Left colon (tissue), 2 donors: ENCODE results near the gene FBXO8. TPM values are rescaled to one million over a fixed set of nuclear protein-coding genes. Genes with fewer than 3 reads are reported as not detected.

Experiments used
- ATAC-seq: fragments of 200-7000 bp; cut with Tn5 transposase; one replicate; pipeline ENCODE4 v1.9.1; 2020; ENCODE audit warnings: mild to moderate bottlenecking, moderate library complexity
- DNase-seq, 2 donors: peaks; one replicate each; pipeline ENCODE4 v3.0.0-alpha.2; 2020
- intact Hi-C, 2 donors: fragments of 100-400 bp; cut with DNase I in 1 of 2; cut with micrococcal nuclease in 1 of 2; formaldehyde crosslinking; loops; one replicate each; pipeline versions ENCODE4 v1.11.2 to v1.14.0; 2022; cut with DNase I, micrococcal nuclease
- total RNA-seq, 2 donors: library from RNA; stranded (reverse); fragmentation: NEBNext Ultra II Directional; extraction: Animal tissue kit (Norgen Biotek cat#: 25700); gene quantifications; one replicate each; pipeline ENCODE4 v1.2.1, GENCODE V29; 2021
- donor health status: DM: no; HTN: no; CAD: no.
- donor health status: DM: yes; HTN: yes; CAD: no.

The FBXO8 gene
- total RNA-seq, 2 donors from 2014 or later = 26.2 to 33.1 TPM

DNA sequence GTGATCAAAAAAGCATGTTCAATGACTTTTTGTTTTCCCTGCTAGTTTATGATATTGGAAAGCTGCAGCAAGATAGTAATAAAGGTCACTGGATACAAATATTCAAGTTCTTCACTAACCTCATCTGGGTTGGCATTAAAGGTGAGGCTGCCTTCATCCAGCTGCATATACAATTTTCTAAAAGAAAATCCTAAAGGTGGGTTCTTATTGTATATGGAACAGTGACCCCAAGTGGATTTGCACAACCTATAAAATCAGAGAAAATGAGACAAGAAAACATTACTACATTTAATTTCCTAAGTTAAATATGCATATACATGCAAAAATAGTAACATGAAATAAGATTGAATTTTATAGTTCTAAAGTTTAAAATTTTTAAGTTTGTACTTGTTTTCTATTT lies 23.9 kb downstream of the FBXO8 start:
- intact Hi-C loops = no loop called here
- no peak for ATAC-seq
- DNase-seq = no peak

DNA sequence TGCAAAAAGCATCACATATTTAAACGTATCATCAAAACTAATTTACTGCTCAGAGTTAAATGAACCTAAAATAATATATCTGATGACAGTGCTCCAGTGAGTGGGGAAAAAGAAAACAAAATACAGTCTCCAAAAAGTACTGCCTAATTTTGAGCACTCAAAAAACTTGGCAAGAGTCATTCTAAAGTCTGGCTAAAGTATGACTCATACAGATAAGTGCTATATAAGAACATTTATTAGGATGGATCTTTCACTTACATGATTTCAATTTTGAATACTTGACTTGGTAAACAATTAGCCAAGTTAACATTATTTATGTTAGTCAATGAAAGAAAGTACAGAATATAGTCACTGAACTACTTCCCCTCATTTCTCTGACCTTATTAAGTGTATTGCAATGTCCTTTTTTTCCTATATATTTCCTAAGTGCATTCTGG lies 27.2 kb downstream of the FBXO8 start:
- DNase-seq (no peak), ATAC-seq (no peak)
- intact Hi-C loops = no loop called here

DNA sequence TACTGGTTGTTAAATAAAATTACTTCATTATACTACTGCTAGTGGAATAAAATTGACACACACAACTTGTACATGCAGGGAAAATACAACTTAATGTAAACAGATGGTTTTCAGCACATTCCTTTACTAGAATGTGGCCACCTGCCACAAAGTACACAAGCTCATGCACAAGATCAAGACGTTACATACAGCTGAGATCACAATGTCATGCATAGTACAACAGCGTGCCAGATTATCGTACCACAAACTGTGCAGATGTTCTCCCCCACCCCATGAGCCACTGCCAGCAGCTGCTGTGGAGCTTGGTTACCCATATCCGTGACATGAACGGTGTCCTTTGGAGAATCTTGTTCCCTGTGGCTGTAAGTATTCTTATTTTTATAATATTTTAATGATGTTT lies 27.7 kb downstream of the FBXO8 start:
- no peak for DNase-seq
- intact Hi-C loops = no loop called here
- no peak for ATAC-seq

DNA sequence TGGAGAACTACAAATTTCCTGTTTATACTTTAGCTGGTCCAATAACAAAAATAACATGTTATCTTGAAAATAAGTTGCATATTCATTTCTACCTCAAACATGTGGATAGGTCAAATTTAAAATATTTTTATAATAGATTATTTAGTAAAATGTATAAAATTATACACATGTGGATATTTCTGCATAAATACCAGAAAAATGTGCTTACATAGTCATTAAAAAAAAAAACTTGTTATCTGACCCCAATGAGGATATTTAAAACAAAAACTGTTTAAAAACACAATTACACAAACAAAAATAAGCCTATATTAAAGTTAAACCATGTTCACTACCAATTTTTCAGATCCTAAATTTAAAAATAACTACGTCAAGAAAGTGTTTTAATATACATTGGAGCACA lies 28.1 kb downstream of the FBXO8 start:
- intact Hi-C loops = no loop called here
- no peak for ATAC-seq
- DNase-seq = no peak

DNA sequence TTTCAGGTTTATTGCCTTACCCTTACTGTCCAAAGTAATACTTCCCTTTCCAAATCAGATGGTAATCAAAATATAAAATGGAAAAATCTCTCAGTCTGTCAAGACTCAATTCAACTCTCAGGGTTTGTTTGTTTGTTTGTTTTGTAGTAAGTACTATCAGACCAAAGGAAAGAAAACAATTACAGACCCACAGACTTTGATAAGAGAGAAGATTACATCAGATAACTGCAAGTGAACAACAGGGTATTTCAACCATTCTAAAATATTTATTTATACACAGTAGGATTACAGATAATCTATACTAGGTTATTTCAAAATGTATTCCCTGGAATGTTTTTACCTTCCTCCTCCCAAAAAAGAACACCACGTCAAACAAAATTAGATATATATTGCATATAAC lies 28.9 kb downstream of the FBXO8 start:
- DNase-seq (no peak), ATAC-seq (no peak)
- intact Hi-C loops = no loop called here

DNA sequence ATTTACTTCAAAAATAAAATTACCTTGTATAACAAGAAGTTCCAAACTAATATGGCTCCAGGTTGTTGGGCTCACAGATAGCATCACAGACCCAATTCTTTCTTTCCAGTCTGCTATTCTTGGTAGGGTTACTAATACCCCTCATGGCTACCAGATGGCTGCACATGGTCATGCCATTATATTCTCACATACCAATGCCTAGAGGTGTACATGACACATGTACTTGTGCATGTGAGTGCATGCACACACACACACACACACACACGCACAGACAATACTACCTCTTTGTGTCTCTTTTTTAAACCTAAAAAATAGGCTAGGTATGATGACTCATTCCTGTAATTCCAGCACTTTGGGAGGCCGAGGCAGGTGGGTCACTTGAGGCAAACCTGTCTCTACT lies 31.1 kb downstream of the FBXO8 start:
- intact Hi-C loops = no loop called here
- DNase-seq (no peak), ATAC-seq (no peak)

DNA sequence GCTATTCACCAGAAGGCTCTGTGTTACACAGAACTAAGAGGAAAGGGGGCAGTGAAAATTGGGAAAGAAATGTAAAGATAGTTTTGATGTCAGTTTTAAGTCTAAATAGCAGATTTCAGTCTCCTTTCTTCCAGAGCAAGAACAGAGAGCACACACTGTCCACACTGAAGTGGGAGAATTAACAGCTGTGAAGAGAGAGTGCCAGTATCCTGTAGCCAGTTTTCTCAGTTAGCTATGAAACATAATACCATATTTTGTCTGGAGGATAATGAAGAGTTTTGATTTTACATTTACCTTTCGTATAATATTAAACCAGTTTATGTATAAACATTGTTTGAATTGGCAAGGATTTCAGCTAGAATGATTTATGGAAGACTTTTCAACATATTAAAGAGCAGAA lies 35.1 kb downstream of the FBXO8 start:
- peak; percentile 61 for ATAC-seq
- no peak for DNase-seq

DNA sequence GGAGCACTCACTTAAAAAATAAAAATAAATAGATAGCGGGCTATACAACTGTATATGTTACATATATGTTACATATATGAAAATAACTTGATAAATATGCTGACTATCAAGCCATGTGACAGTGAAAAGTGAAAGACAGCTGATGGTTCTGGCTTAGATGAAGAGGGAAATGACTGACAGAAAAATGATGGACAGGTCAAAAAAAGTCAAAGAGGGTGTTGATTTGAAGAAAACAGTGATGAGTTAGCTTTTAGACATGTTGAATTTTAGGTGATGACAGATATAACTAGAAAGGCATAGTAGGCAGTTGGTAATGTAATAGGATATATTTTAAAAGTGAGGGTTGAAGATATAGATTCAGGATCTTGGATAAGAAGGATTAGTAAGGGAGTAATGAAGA lies 37.8 kb downstream of the FBXO8 start:
- intact Hi-C loops = no loop called here
- ATAC-seq = no peak
- DNase-seq = no peak

More for the DNA sequence above, 35.1 kb downstream of the FBXO8 start:
- intact Hi-C loops = no loop called here

DNA sequence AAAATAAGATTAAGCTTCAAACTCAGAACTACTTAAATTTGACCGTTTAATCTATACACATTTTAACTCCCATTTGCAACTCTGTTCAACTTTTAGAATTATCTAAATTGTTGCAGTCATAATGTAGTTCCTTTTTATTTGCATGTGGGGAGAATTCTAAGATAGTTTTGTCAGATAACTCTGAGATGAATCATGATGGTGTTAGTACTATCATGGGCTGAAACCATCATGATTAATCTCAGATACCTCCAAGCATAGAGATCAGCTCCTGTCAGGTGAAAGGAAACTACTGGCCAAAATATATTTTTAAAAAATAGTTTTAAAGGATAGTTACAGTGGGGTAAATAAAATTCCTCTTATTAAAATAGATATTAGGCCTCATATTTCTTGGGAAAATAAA lies 39.0 kb downstream of the FBXO8 start:
- no peak for ATAC-seq

DNA sequence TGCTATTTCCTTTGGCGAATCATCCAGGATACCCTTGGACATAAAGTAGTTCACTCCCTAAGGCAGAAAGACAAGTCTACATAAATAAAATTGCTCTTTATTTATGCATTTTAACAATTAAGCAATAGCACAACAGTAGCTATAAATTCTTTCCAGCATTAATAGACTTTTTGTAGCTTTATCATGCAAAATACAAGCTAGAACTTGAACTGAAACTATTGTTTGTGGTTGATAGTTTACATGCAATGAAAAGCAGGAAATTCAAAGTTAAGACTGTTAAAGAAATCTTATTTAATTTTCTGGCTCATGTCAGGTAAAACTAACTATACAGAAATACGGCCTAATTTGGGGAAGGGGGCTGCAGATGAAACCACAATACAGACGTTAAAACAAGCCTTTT lies 42.3 kb downstream of the FBXO8 start:
- intact Hi-C loops = no loop called here
- DNase-seq (no peak), ATAC-seq (no peak)

More for the DNA sequence above, 39.0 kb downstream of the FBXO8 start:
- intact Hi-C loops = no loop called here
- DNase-seq = no peak

DNA sequence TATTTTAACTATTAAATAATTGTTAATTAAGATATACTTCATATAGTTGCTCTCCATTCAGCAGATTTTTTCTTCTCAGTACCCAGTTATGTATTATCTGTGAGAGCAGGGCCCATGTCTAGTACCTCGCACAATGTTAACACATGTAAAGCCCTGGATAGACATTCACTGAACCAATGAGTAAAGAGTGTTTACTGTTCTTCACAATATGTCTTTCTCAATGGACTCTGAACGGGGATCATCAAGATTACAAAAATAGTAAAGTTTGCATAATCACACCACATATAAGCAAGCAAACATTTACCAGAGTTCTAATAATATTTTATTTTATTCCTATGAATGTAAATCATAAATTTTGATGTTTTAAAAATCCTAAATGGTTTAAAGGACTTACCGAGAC lies 47.1 kb downstream of the FBXO8 start:
- DNase-seq (no peak), ATAC-seq (no peak)

DNA sequence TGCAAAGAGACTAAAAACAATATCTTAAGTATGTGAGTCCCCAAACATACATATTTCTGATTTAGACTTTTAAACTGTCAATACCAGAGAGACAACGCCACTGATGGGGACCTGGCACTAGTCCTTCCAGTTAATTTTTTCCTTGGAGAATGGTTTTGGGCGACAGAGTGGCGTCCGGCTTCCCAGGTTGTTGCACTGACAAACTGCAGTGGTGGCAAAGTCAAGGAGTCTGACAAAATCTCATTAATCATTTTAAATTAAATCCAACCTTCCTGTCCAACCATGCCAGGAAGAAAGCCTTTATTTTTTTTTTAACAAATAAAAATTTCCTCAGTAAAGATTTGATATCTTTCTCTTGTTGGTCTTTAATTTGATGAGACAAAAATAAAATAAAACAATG lies 52.8 kb downstream of the FBXO8 start:
- intact Hi-C loops = no loop called here

More for the DNA sequence above, 47.1 kb downstream of the FBXO8 start:
- intact Hi-C loops = no loop called here

DNA sequence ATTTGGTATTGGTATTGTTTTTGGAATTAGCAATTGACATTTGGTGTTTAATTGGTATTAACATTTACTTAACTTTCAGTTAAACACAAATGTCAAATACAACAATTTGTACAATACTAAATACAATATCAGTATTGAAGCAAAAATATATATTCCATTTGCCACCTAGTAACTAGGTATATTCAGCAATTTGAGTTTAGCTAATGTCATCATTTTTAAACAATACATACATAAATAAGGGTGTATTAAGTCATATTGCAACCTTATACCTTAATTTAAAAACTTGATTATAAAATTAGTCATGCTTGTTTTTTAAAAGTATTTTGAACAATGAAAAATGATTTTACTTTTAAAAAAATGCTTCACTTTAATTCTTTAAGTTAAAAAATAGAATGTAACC lies 53.3 kb downstream of the FBXO8 start:
- no peak for ATAC-seq
- intact Hi-C loops = no loop called here
- no peak for DNase-seq

More for the DNA sequence above, 52.8 kb downstream of the FBXO8 start:
- no peak for DNase-seq
- ATAC-seq = no peak

DNA sequence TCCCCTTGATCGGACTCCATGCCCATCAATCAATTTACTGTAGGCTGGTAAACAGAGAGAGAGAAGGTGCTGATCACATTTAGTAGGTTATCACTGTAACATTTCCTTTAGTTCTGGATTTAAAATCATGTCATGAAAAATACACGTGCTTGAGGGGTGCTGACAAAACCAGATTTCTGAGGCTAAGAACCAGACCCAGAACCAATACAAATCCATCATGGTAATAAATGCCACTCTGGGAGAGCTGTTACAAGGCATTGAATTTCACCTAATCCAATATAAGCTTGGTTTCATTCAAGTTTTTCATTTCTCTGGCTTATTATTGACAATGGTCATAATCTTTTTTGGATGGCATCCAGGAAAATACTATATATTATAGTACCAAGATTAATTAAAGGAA lies 54.5 kb downstream of the FBXO8 start:
- no peak for DNase-seq
- no peak for ATAC-seq
- intact Hi-C loops = no loop called here

DNA sequence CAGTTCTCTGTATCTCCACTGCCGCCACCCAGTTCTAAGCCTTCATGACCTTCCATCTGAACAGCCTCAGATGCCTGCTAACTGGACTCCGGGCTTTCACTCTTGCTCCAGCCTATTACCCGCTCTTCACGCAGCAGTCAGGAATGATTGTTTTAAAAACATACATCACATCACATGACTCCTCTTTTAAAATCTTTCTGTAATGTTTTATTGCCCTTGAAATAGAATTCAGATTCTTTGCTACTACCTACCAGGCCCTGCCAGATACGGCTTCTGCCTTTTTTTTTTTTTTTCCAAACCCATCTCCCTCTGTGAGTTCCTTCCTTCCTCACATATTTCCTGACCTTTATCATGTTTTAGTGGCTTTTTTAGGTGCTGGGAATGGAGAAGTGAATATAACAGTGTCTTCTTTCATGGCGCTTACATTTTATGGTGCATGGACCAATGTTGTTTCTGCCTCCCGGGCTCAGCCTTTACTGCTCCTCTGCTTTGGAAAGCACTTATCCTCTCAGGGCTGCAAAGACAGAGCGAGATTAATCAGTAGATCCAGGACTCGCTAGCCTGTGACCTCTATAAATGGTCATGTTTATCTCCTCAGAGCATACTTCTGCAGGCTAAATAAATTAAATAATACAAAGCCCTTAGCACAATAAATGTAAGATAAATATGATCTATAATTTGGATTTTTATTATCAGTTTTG lies 58.0 kb downstream of the FBXO8 start:
- DNase-seq = no peak
- ATAC-seq = no peak
- intact Hi-C loops = no loop called here

DNA sequence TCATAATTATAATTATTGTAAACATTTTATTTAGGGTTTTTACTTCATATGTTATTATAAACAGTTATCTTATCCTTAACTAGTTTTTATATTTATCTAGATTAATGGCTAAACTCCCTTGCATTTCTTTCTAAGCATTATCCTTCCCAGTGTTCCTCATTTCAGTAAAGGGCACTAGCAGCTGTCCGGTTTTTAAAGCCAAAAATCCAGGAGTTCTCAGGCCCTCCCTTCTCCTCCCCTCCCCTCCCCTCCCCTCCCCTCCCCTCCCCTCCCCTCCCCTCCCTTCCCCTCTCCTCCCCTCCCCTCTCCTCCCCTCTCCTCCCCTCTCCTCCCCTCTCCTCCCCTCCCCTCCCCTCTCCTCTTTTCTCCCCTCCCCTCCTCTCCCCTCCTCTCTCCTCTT lies 58.9 kb downstream of the FBXO8 start:
- ATAC-seq = no peak
- intact Hi-C loops = no loop called here
- no peak for DNase-seq

DNA sequence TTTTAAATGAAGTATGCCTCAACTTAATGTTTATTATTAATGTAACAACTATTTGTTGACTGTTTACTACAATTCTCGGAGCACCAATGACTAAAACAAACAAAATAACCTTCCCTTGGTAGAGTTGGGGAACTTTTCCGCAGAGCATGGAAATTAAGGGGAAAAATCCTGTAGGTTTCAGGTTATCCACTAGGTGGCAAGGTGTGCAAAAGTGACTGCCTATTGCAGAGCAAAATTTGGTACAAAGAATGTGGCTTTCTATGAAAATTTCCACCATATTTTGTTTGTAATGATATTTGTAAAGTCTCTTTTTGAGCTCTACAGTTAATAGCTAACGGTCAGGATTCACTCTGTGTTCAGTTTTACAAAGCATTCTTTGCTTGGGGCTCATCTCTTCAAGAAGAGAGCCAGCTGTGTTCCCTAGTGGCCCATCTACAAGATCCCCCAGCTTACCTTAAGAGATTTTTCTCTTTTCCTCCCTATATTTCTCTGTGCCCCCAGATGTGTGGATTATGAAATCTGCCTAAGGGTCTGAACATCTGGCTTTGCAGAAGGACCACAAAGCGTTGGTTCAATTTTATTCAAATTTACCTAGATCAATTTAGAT lies 61.1 kb downstream of the FBXO8 start:
- intact Hi-C loops = no loop called here
- ATAC-seq (peak; percentile 55), DNase-seq (no peak)

DNA sequence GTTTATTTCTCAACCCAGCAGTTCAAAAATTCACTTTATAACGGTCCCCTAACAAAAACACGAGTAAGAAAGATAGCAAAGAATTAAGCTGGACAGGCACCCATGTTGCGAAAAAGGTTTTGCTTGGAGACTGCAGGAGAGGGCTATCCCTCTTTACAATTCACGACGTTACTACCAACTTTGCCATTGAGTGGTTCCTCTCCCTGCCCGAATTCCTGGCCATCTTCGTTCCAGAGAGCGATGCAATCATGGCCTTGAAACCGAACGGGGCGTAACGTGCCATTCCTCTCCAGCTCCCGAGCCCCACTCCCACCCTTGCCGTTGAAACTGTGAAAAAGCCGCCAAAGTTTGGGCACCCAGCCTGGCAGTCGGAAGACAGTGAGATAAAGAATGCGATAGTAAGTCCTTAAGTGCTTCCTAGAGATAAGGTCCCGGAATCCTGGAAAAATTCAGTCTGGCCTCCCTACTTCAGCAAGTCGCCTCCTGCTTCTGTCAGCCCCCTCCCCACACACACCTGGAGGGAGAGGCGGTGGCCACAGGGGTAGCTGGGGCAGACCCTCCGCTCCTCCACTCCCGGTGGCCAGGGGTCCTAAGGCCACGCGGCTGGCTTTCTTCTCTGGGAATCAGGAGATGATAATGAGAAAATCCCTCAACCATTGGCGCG lies 65.2 kb downstream of the FBXO8 start:
- DNase-seq (no peak), ATAC-seq (no peak)
- intact Hi-C loops = loop anchor here in 1 of 2 donors (10.0 kb wide), 1 partner anchor 97 kb away; no protein-coding TSS in a partner anchor

DNA sequence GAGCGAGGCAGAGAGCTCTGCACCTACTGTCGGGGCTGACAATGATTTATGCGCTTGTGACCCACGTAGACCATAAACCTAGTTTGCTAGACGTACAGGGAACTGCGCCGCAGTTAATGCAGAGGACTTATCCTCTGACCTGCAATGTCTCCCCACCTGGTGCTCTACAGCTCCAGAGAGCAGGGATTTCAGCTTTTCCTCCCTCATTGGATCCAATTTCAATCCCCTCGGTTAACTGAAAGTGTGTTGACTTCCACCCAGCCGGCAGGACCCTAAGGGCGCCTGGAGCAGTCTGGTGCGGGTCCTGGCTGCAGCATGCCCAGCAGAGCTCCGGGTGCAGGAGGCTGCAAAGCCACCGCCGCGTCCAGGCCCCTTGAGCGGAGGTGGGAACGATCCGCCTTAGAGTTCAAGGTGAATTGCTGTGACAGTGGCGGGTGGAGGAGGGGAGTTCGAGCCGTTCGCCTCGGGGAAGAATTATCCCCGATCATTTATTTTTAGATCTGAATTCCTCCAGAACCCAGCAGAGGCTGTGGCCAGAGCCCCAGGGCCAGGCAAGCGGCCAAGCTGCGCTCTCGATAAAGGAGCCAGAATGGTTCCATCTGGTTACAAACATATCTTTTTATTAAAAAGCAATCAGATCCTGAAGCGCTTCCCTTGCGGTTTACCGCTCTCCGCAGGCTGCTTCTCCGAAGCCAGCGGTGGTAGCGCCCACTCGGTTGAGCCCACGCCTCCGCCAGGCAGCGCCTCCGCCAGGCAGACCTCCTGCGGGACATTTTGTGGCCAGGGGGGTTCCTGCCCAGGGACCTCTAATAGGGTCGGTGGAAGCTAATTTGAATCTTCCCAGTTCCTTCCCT lies 66.0 kb downstream of the FBXO8 start:
- intact Hi-C loops = loop anchor here in 1 of 2 donors (10.0 kb wide), 1 partner anchor 97 kb away; no protein-coding TSS in a partner anchor
- DNase-seq (no peak), ATAC-seq (peak; percentile 55)
